Melanocyte of skin (primary cell): ENCODE data around the gene SPRING1. TPM values are rescaled to one million over a fixed set of nuclear protein-coding genes. Genes with fewer than 3 reads are reported as not detected.

Source experiments
- small RNA-seq, 2 donors: library from RNA; depleted of rRNA; stranded (forward); fragments of <200 nt; gene quantifications; one replicate each; pipeline ENCODE3, GENCODE V24; 2012
- total RNA-seq, 2 donors: library from RNA; depleted of rRNA; stranded (reverse); fragments of >200 nt; gene quantifications; 2 replicates each; pipeline ENCODE4 v1.2.3, GENCODE V29; 2012

Gene SPRING1
- 10 to 100 TPM; 32.6 to 36.5 TPM for total RNA-seq

GRCh38 chr12:116737774-116738657 lies at the start of gene SPRING1, which contains the start of gene RNFT2:
Gene SPRING1 (minus strand): TSS chr12:116738069. CDS start chr12:116737900, 169 bp downstream.
Gene RNFT2 (plus strand): TSS chr12:116738315. CDS start chr12:116740498, 2,183 bp downstream.

Small RNAs within 50 kb of the gene (small RNA-seq; reads per million reads assigned to genes)
- 0 reads per million in 2 donors for gene RNU6-558P

Other genes with a start within 250 kb of the SPRING1 start
- gene MAP1LC3B2, start 178.7 kb downstream of the SPRING1 start, total RNA-seq, result not detected
- gene RNFT2, start 246 bp upstream of the SPRING1 start, total RNA-seq, result 1 to 10 TPM; 6.2 to 8.3 TPM
- 1 to 10 TPM; 3.0 to 5.2 TPM for gene HRK, start 143.4 kb upstream of the SPRING1 start, total RNA-seq
- 10 to 100 TPM in 1 of 2 donors, 1 to 10 TPM in 1; 6.0 to 17.6 TPM for gene FBXW8, start 172.9 kb upstream of the SPRING1 start, total RNA-seq